Thyroid gland (tissue), 4 donors: ENCODE data around the gene SULF2. TPM values are rescaled to one million over a fixed set of nuclear protein-coding genes. Genes with fewer than 3 reads are reported as not detected.

Experiments used
- DNase-seq, 2 donors: peaks; one replicate each; pipeline ENCODE4 v3.0.0-alpha.2; 2019
- H3K27ac ChIP-seq, 3 donors: fragments of 200-600 bp; sonication (generic); 1 replicate in 2 of 3; 2 replicates in 1 of 3; pipeline ENCODE4 v1.5.1; 2016 to 2019; ENCODE audit warnings: mild to moderate bottlenecking in 1 of 3, moderate library complexity in 1 of 3
- H3K27me3 ChIP-seq: fragments of 200-600 bp; sonication (generic); one replicate; pipeline ENCODE4 v1.5.1; 2019
- H3K36me3 ChIP-seq, 2 donors: fragments of 200-600 bp; sonication (generic); one replicate each; pipeline ENCODE4 v1.5.1; 2016 to 2019
- H3K4me1 ChIP-seq, 2 donors: fragments of 200-600 bp; sonication (generic); one replicate each; pipeline ENCODE4 v1.5.1; 2017 to 2019
- H3K4me3 ChIP-seq, 3 donors: fragments of 200-600 bp; sonication (generic); replicated peaks in 1 of 3; 1 replicate in 2 of 3; 2 replicates in 1 of 3; pipeline ENCODE4 v1.5.1; 2016; ENCODE audit warnings: mild to moderate bottlenecking in 1 of 3
- H3K9me3 ChIP-seq: fragments of 200-600 bp; sonication (generic); one replicate; pipeline ENCODE4 v1.5.1; 2017
- POLR2A ChIP-seq, 2 donors: fragments of 450-650 bp; IDR thresholded peaks; one replicate each; pipeline ENCODE4 v1.6.1; 2017; ENCODE audit warnings: antibody characterized with exemption in 2 of 2, mild to moderate bottlenecking in 2 of 2, moderate library complexity in 1 of 2
- WGBS, 2 donors: methylation state at CpG; one replicate each; pipeline ENCODE4 v1.1.5; 2017; 5-methylcytosine and 5-hydroxymethylcytosine counted together
- intact Hi-C: fragments of 100-400 bp; cut with DNase I; formaldehyde crosslinking; loops from one replicate; pipeline ENCODE4 v1.15.1; 2023
- total RNA-seq, 4 donors: library from RNA; depleted of rRNA; stranded (reverse); fragments of >200 nt; gene quantifications; one replicate each; pipeline ENCODE4 v1.2.3, GENCODE V29; 2016
- TF ChIP-seq, protein P1 (sequence below), 6 experiments: fragments of 200-600 bp in 3 of 6; fragments of 450-650 bp in 3 of 6; sonication (generic) in 3 of 6; IDR thresholded peaks; one replicate each; pipeline ENCODE4 v1.5.1; 2016 to 2019; ENCODE audit warnings: antibody characterized with exemption in 6 of 6, mild to moderate bottlenecking in 2 of 6, inconsistent platforms in 1 of 6, moderate library complexity in 1 of 6

SULF2 gene
- total RNA-seq, 4 donors from 2014 or later = 39.4 to 90.6 (median 55.4) TPM

DNA sequence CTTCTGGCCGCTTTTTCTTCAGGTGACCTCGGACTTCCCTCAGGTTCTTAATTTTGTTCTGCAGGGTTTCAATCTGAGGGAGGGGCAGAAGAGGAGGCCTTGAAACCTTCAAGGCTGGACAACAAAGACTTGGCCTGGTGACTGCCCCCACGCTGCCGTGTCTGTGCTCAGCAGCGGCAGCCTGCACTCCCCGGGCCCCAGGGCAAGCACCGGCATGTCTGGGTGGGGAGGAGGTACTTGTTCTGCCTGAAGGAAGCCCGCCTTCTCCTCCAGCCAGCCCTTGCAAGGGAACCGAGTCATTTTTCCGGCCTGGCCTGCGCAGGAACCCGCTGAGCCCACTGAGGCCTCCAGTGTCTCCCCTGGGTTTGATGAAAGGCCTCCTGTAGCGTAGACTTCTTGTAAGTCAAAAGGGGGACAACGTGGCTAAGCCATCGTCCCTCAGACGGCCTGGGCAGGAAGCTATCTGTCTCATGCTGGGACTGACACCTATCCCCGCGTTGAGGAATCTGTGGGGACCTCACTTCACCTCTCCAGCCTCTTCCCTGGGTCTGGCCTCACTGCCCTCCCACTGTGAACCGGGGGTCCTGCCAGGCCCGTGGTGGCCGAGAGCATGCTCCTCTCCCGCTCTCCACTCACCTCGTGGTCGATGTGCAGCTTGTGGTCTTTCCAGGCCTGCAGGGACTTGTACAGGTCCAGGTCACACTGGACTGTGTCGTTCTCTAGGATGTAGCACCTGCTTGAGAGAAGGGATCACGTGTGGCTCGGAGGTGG is 119.9 kb downstream of the SULF2 start:
- Histone ChIP-seq H3K9me3 (no peaks in the 10 kb centered on the region), H3K27ac (no peak overlapping the region), H3K27me3 (no peaks in the 10 kb centered on the region), H3K36me3 (peaks cover 0 to 5% of the 10 kb centered on the region in 2 donors), H3K4me1 (peaks cover 0 to 5% of the 10 kb centered on the region in 2 donors), H3K4me3 (no peak overlapping the region)
- no peak for TF ChIP-seq POLR2A (IDR thresholded peaks at IDR 0.05)
- TF ChIP-seq, protein P1, sequence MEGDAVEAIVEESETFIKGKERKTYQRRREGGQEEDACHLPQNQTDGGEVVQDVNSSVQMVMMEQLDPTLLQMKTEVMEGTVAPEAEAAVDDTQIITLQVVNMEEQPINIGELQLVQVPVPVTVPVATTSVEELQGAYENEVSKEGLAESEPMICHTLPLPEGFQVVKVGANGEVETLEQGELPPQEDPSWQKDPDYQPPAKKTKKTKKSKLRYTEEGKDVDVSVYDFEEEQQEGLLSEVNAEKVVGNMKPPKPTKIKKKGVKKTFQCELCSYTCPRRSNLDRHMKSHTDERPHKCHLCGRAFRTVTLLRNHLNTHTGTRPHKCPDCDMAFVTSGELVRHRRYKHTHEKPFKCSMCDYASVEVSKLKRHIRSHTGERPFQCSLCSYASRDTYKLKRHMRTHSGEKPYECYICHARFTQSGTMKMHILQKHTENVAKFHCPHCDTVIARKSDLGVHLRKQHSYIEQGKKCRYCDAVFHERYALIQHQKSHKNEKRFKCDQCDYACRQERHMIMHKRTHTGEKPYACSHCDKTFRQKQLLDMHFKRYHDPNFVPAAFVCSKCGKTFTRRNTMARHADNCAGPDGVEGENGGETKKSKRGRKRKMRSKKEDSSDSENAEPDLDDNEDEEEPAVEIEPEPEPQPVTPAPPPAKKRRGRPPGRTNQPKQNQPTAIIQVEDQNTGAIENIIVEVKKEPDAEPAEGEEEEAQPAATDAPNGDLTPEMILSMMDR (IDR thresholded peaks at IDR 0.05) = no peak
- 77 to 87% methylated on average over 20 to 27 of the region's 27 CpGs for WGBS, 2 donors
- intact Hi-C loops = loop anchor here (5.0 kb wide), 1 partner anchor 957 kb away; no protein-coding TSS in a partner anchor
- no peak for DNase-seq

DNA sequence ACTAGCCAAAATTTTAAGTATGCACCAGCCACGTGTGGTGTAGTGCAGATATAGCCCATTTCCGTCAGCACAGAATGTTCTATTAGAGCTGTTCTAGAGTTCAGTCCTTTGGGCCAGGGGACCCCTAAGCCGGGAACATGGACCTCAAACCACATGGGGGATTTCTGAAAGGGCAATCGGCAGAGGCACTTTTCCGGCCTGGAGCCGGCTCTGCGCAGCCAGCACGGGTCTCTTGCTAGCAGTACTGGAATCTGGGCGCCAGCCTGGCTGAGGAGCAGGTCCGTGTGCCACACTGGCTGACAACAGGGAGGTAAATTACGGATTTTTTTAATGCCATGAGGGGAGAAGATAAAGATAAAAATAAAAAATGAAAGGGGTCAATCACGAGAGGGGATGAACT is 120.5 kb downstream of the SULF2 start:
- peaks cover 0 to 5% of the 10 kb centered on the region in 2 donors for H3K36me3 ChIP-seq
- H3K27me3 ChIP-seq = no peaks in the 10 kb centered on the region
- H3K4me3 ChIP-seq = no peak overlapping the region
- no peak for TF ChIP-seq POLR2A (IDR thresholded peaks at IDR 0.05)
- TF ChIP-seq, protein P1 (IDR thresholded peaks at IDR 0.05) = no peak
- H3K9me3 ChIP-seq = no peaks in the 10 kb centered on the region
- no peak for DNase-seq
- 92 to 95% methylated on average over 12 of the region's 12 CpGs for WGBS, 2 donors
- H3K4me1 ChIP-seq = peaks cover 0 to 8% of the 10 kb centered on the region in 2 donors
- intact Hi-C loops = loop anchor here (5.0 kb wide), 1 partner anchor 958 kb away; no protein-coding TSS in a partner anchor
- no peak overlapping the region for H3K27ac ChIP-seq

DNA sequence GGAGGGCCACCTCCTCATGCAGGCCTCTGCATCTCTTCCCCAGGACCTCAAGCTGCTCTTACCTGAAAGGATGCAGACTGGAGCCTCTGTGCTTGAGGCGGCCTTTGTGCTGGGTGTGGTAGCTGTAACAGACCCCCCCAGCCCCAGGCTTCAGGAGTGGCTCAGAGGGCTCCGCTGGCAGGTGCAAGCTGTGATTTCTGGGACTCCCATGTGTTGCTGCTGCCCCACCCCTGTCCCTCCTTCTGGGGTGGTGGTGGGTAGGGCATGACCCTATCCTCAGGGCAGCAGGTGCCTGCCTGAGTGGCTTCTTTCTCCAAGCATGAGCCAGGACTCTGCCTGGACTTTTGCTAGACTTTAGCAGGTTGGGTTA is 121.2 kb downstream of the SULF2 start:
- Histone ChIP-seq H3K4me1 (peaks cover 0 to 8% of the 10 kb centered on the region in 2 donors), H3K36me3 (peaks cover 4 to 5% of the 10 kb centered on the region in 2 donors), H3K4me3 (no peak overlapping the region), H3K27me3 (no peaks in the 10 kb centered on the region), H3K27ac (no peak overlapping the region), H3K9me3 (no peaks in the 10 kb centered on the region)
- 100% methylated on average over 1 of the region's 2 CpGs for WGBS, 2 donors
- TF ChIP-seq POLR2A (IDR thresholded peaks at IDR 0.05) = no peak
- TF ChIP-seq, protein P1 (IDR thresholded peaks at IDR 0.05) = peak in 2 of 6 experiments; percentile 2 to 11
- no peak for DNase-seq
- intact Hi-C loops = no loop called here

GRCh38 chr20:47663354-47664067 is 121.8 kb downstream of the SULF2 start:
- H3K27me3 ChIP-seq = no peaks in the 10 kb centered on the region
- WGBS, 2 donors = 33 to 43% methylated on average over 10 to 20 of the region's 20 CpGs
- H3K36me3 ChIP-seq = peaks cover 5 to 6% of the 10 kb centered on the region in 2 donors
- H3K4me1 ChIP-seq = peaks cover 0 to 8% of the 10 kb centered on the region in 2 donors
- DNase-seq = peak; percentile 68 to 80
- intact Hi-C loops = no loop called here
- no peaks in the 10 kb centered on the region for H3K9me3 ChIP-seq
- TF ChIP-seq, protein P1 (IDR thresholded peaks at IDR 0.05) = peak; percentile 81 to 98 (median 88)
- TF ChIP-seq POLR2A (IDR thresholded peaks at IDR 0.05) = no peak
- H3K27ac ChIP-seq = no peak overlapping the region
- no peak overlapping the region for H3K4me3 ChIP-seq
